ENCODE results near the gene ARHGEF28.

The ARHGEF28 gene

GRCh38 chr5:73922224-73922623 lies 296.2 kb downstream of the ARHGEF28 start:
- no peaks in the 10 kb centered on the region for H3K79me2 ChIP-seq (ENCODE audit: control insufficient read depth, insufficient read depth, low read length, unreplicated experiment)
- H3K4me1 ChIP-seq (ENCODE audit: control insufficient read depth, insufficient read depth, low read length, unreplicated experiment), result peaks cover 4% of the 10 kb centered on the region
- H3K4me3 ChIP-seq (ENCODE audit: low read depth, low read length), result no peak overlapping the region
- H2AFZ ChIP-seq (ENCODE audit: low read length, unreplicated experiment), result no peak overlapping the region
- H3K27ac ChIP-seq (ENCODE audit: low read depth, low read length), result no peak overlapping the region
- no peaks in the 10 kb centered on the region for H3K27me3 ChIP-seq (ENCODE audit: insufficient read depth, low read length)
- peaks cover 8% of the 10 kb centered on the region; the same call in 1 of the 2 replicates for H3K36me3 ChIP-seq (ENCODE audit: insufficient read depth, low read length)

- Histone ChIP-seq H3K4me1 (ENCODE audit: control insufficient read depth, insufficient read depth, low read length, unreplicated experiment) (no peaks in the 10 kb centered on the region), H3K36me3 (ENCODE audit: insufficient read depth, low read length) (peaks cover 8% of the 10 kb centered on the region; the same call in 1 of the 2 replicates), H3K79me2 (ENCODE audit: control insufficient read depth, insufficient read depth, low read length, unreplicated experiment) (no peaks in the 10 kb centered on the region), H2AFZ (ENCODE audit: low read length, unreplicated experiment) (no peak overlapping the region), H3K4me3 (ENCODE audit: low read depth, low read length) (no peak overlapping the region), H3K27me3 (ENCODE audit: insufficient read depth, low read length) (no peaks in the 10 kb centered on the region), H3K27ac (ENCODE audit: low read depth, low read length) (no peak overlapping the region)
Observed at GRCh38 chr5:73922875-73923557, 297.0 kb downstream of the ARHGEF28 start.

GRCh38 chr5:73928476-73929070 lies 302.6 kb downstream of the ARHGEF28 start:
- no peak overlapping the region for H3K27ac ChIP-seq (ENCODE audit: low read depth, low read length)
- H3K36me3 ChIP-seq (ENCODE audit: insufficient read depth, low read length), result peaks cover 6% of the 10 kb centered on the region
- no peaks in the 10 kb centered on the region for H3K27me3 ChIP-seq (ENCODE audit: insufficient read depth, low read length)
- no peak overlapping the region for H3K4me3 ChIP-seq (ENCODE audit: low read depth, low read length)
- no peak overlapping the region for H2AFZ ChIP-seq (ENCODE audit: low read length, unreplicated experiment)
- H3K79me2 ChIP-seq (ENCODE audit: control insufficient read depth, insufficient read depth, low read length, unreplicated experiment), result no peaks in the 10 kb centered on the region
- H3K4me1 ChIP-seq (ENCODE audit: control insufficient read depth, insufficient read depth, low read length, unreplicated experiment), result no peaks in the 10 kb centered on the region

GRCh38 chr5:73935719-73936118 lies 309.7 kb downstream of the ARHGEF28 start:
- H3K36me3 ChIP-seq (ENCODE audit: insufficient read depth, low read length), result peaks cover 6% of the 10 kb centered on the region
- H3K27ac ChIP-seq (ENCODE audit: low read depth, low read length), result no peak overlapping the region
- H2AFZ ChIP-seq (ENCODE audit: low read length, unreplicated experiment), result no peak overlapping the region

GRCh38 chr5:73938280-73938937 lies 312.4 kb downstream of the ARHGEF28 start:
- Histone ChIP-seq H3K27me3 (ENCODE audit: insufficient read depth, low read length) (no peaks in the 10 kb centered on the region), H3K4me3 (ENCODE audit: low read depth, low read length) (no peak overlapping the region), H3K36me3 (ENCODE audit: insufficient read depth, low read length) (peaks cover 10% of the 10 kb centered on the region), H2AFZ (ENCODE audit: low read length, unreplicated experiment) (no peak overlapping the region), H3K4me1 (ENCODE audit: control insufficient read depth, insufficient read depth, low read length, unreplicated experiment) (peaks cover 28% of the 10 kb centered on the region), H3K27ac (ENCODE audit: low read depth, low read length) (peak overlapping the region; percentile 89), H3K79me2 (ENCODE audit: control insufficient read depth, insufficient read depth, low read length, unreplicated experiment) (no peaks in the 10 kb centered on the region)

More at GRCh38 chr5:73935719-73936118, 309.7 kb downstream of the ARHGEF28 start:
- Histone ChIP-seq H3K27me3 (ENCODE audit: insufficient read depth, low read length) (no peaks in the 10 kb centered on the region), H3K4me1 (ENCODE audit: control insufficient read depth, insufficient read depth, low read length, unreplicated experiment) (peaks cover 27% of the 10 kb centered on the region), H3K4me3 (ENCODE audit: low read depth, low read length) (no peak overlapping the region), H3K79me2 (ENCODE audit: control insufficient read depth, insufficient read depth, low read length, unreplicated experiment) (no peaks in the 10 kb centered on the region)

GRCh38 chr5:73938938-73939320 lies 312.9 kb downstream of the ARHGEF28 start:
- Histone ChIP-seq H3K4me3 (ENCODE audit: low read depth, low read length) (no peak overlapping the region), H3K27me3 (ENCODE audit: insufficient read depth, low read length) (no peaks in the 10 kb centered on the region), H2AFZ (ENCODE audit: low read length, unreplicated experiment) (no peak overlapping the region), H3K79me2 (ENCODE audit: control insufficient read depth, insufficient read depth, low read length, unreplicated experiment) (no peaks in the 10 kb centered on the region), H3K4me1 (ENCODE audit: control insufficient read depth, insufficient read depth, low read length, unreplicated experiment) (peaks cover 28% of the 10 kb centered on the region), H3K36me3 (ENCODE audit: insufficient read depth, low read length) (peaks cover 13% of the 10 kb centered on the region), H3K27ac (ENCODE audit: low read depth, low read length) (peak overlapping the region; percentile 89)

- Histone ChIP-seq H3K27me3 (ENCODE audit: insufficient read depth, low read length) (no peaks in the 10 kb centered on the region), H3K27ac (ENCODE audit: low read depth, low read length) (peak overlapping the region; percentile 89; the same call in 1 of the 2 replicates), H3K36me3 (ENCODE audit: insufficient read depth, low read length) (peaks cover 13% of the 10 kb centered on the region), H3K4me3 (ENCODE audit: low read depth, low read length) (no peak overlapping the region), H3K79me2 (ENCODE audit: control insufficient read depth, insufficient read depth, low read length, unreplicated experiment) (no peaks in the 10 kb centered on the region), H3K4me1 (ENCODE audit: control insufficient read depth, insufficient read depth, low read length, unreplicated experiment) (peaks cover 28% of the 10 kb centered on the region), H2AFZ (ENCODE audit: low read length, unreplicated experiment) (no peak overlapping the region)
Observed at GRCh38 chr5:73939557-73939956, 313.6 kb downstream of the ARHGEF28 start.

- H2AFZ ChIP-seq (ENCODE audit: low read length, unreplicated experiment), result no peak overlapping the region
- H3K27me3 ChIP-seq (ENCODE audit: insufficient read depth, low read length), result no peaks in the 10 kb centered on the region
- H3K27ac ChIP-seq (ENCODE audit: low read depth, low read length), result peak overlapping the region; percentile 35; the same call in 1 of the 2 replicates
- H3K4me3 ChIP-seq (ENCODE audit: low read depth, low read length), result no peak overlapping the region
- H3K4me1 ChIP-seq (ENCODE audit: control insufficient read depth, insufficient read depth, low read length, unreplicated experiment), result peaks cover 28% of the 10 kb centered on the region
- H3K36me3 ChIP-seq (ENCODE audit: insufficient read depth, low read length), result peaks cover 13% of the 10 kb centered on the region
- H3K79me2 ChIP-seq (ENCODE audit: control insufficient read depth, insufficient read depth, low read length, unreplicated experiment), result no peaks in the 10 kb centered on the region
Observed at GRCh38 chr5:73940026-73940425, 314.0 kb downstream of the ARHGEF28 start.

- Histone ChIP-seq H3K79me2 (ENCODE audit: control insufficient read depth, insufficient read depth, low read length, unreplicated experiment) (no peaks in the 10 kb centered on the region), H3K36me3 (ENCODE audit: insufficient read depth, low read length) (peaks cover 13% of the 10 kb centered on the region), H3K27ac (ENCODE audit: low read depth, low read length) (peak overlapping the region; percentile 35; the same call in 1 of the 2 replicates), H3K4me3 (ENCODE audit: low read depth, low read length) (no peak overlapping the region), H3K27me3 (ENCODE audit: insufficient read depth, low read length) (no peaks in the 10 kb centered on the region), H2AFZ (ENCODE audit: low read length, unreplicated experiment) (no peak overlapping the region), H3K4me1 (ENCODE audit: control insufficient read depth, insufficient read depth, low read length, unreplicated experiment) (peaks cover 28% of the 10 kb centered on the region)
Observed at GRCh38 chr5:73940801-73941200, 314.8 kb downstream of the ARHGEF28 start.

GRCh38 chr5:73942783-73943182 lies 316.8 kb downstream of the ARHGEF28 start:
- H3K4me3 ChIP-seq (ENCODE audit: low read depth, low read length), result no peak overlapping the region
- H3K4me1 ChIP-seq (ENCODE audit: control insufficient read depth, insufficient read depth, low read length, unreplicated experiment), result peaks cover 24% of the 10 kb centered on the region
- H2AFZ ChIP-seq (ENCODE audit: low read length, unreplicated experiment), result no peak overlapping the region
- peaks cover 13% of the 10 kb centered on the region for H3K36me3 ChIP-seq (ENCODE audit: insufficient read depth, low read length)
- H3K79me2 ChIP-seq (ENCODE audit: control insufficient read depth, insufficient read depth, low read length, unreplicated experiment), result no peaks in the 10 kb centered on the region
- H3K27me3 ChIP-seq (ENCODE audit: insufficient read depth, low read length), result no peaks in the 10 kb centered on the region
- H3K27ac ChIP-seq (ENCODE audit: low read depth, low read length), result no peak overlapping the region
